Measurements from ENCODE around the gene LRRFIP1. TPM values are rescaled to one million over a fixed set of nuclear protein-coding genes. Genes with fewer than 3 reads are reported as not detected.

Gene LRRFIP1
- total and polyA plus RNA-seq, 10 of the 15 experiments (the other 5 are each of a cell fraction or from before 2014, with no cell fraction given), result 36.2 to 120 (median 74.3) TPM

GRCh38 chr2:237744613-237745249 lies 117.3 kb downstream of the LRRFIP1 start:
- Histone ChIP-seq H2AFZ (ENCODE audit: control insufficient read depth, low read depth, low read length) (no peak overlapping the region), H3K36me3 (ENCODE audit: control insufficient read depth in 2 of 2, insufficient read depth in 2 of 2, low read length in 1 of 2) (peaks cover 15 to 21% of the 10 kb centered on the region in 2 experiments), H3K27me3 (replicated peaks in 1 of 2; ENCODE audit: control insufficient read depth in 2 of 2, insufficient read depth in 2 of 2, low read length in 1 of 2) (no peaks in the 10 kb centered on the region), H3K27ac (ENCODE audit: control insufficient read depth, insufficient read depth) (no peak overlapping the region), H3K79me2 (ENCODE audit: control insufficient read depth, insufficient read depth, low read length) (peaks cover 14% of the 10 kb centered on the region), H3K9me3 (replicated peaks; ENCODE audit: control insufficient read depth, insufficient read depth, low read length) (peaks cover 6% of the 10 kb centered on the region; the same call in 2 of the 3 replicates), H3K4me2 (ENCODE audit: control insufficient read depth, insufficient read depth) (no peak overlapping the region), H3K9ac (ENCODE audit: control insufficient read depth, insufficient read depth, low read length) (no peak overlapping the region), H3K4me3 (no peak overlapping the region), H4K20me1 (ENCODE audit: control insufficient read depth, insufficient read depth) (peaks cover 4% of the 10 kb centered on the region; the same call in 1 of the 2 replicates), H3K4me1 (ENCODE audit: control insufficient read depth, insufficient read depth, low read length) (no peaks in the 10 kb centered on the region)
- ChIA-PET POLR2A (interaction anchor here (1.0 to 1.2 kb wide), 3 partner anchors 70 to 72 kb away, joined by 3 to 7 read pairs (median 3); no protein-coding TSS in a partner anchor), SMC1A (ENCODE audit: uncharacterized antibody, unreplicated experiment) (interaction anchor here (0.5 to 7.6 kb wide), 26 partner anchors 10 to 519 kb away, joined by 3 to 151 read pairs (median 4); no protein-coding TSS in a partner anchor), CTCF (interaction anchor here (0.6 to 9.2 kb wide), 45 partner anchors 10 to 519 kb away, joined by 3 to 209 read pairs (median 4); no protein-coding TSS in a partner anchor), RAD21 (ENCODE audit: unreplicated experiment) (interaction anchor here (0.6 to 6.1 kb wide), 23 partner anchors 9 to 232 kb away, joined by 3 to 114 read pairs (median 4); no protein-coding TSS in a partner anchor)
- 55% methylated on average over 18 of the region's 18 CpGs for WGBS (ENCODE audit: insufficient coverage, insufficient replicate concordance, low lambda C conversion rate, missing lambda C conversion rate)
- ATAC-seq, result peak; percentile 97
- no TSS peak for BruUV-seq (replicated peaks)
- DNase-seq (ENCODE audit: low read depth, low spot score), result no peak
- intact Hi-C loops (cut with micrococcal nuclease; ENCODE audit: unreplicated experiment), result loop anchor here (1.0 to 10.0 kb wide), 4 partner anchors 71 to 230 kb away; no protein-coding TSS in a partner anchor
- FAIRE-seq, result peak; percentile 7
- in situ Hi-C loops (cut with MboI), result loop anchor here (5.0 to 10.0 kb wide), 2 partner anchors 72 to 160 kb away; no protein-coding TSS in a partner anchor
- TF ChIP-seq HDGF (IDR thresholded peaks at IDR 0.05), result peak; percentile 50; the same call in 1 of the 2 replicates
- no peak for TF ChIP-seq SUZ12 (IDR thresholded peaks at IDR 0.05; ENCODE audit: unreplicated experiment)
- no peak for TF ChIP-seq ZNF217 (IDR thresholded peaks at IDR 0.05)
- TF ChIP-seq NFYB (IDR thresholded peaks at IDR 0.05; ENCODE audit: insufficient read depth, low read depth, low read length), result no peak
- no peak for TF ChIP-seq BMI1 (IDR thresholded peaks at IDR 0.05; ENCODE audit: borderline replicate concordance)
- peak; percentile 29 for TF ChIP-seq RUNX3 (IDR thresholded peaks at IDR 0.05; ENCODE audit: low read length)
- TF ChIP-seq RELA (IDR thresholded peaks at IDR 0.05; ENCODE audit: borderline replicate concordance, partially characterized antibody), result peak; percentile 17
- no peak for TF ChIP-seq FOXK2 (IDR thresholded peaks at IDR 0.05)
- TF ChIP-seq MYB (IDR thresholded peaks at IDR 0.05; ENCODE audit: borderline replicate concordance, low read depth, low read length), result no peak
- TF ChIP-seq REST (IDR thresholded peaks at IDR 0.05; ENCODE audit: low read depth, low read length), result no peak
- no peak for TF ChIP-seq PAX5 (IDR thresholded peaks at IDR 0.05; ENCODE audit: borderline replicate concordance, low read depth, low read length)
- TF ChIP-seq ZBTB11 (CRISPR knock-in tag; IDR thresholded peaks at IDR 0.05), result no peak
- TF ChIP-seq NBN (IDR thresholded peaks at IDR 0.05), result peak; percentile 35; the same call in 1 of the 2 replicates

Measured in GM12878 (cell line).